Activated naive CD8-positive, alpha-beta T cell (primary cell): ENCODE data around the gene CKLF.

ENCODE experiments used
- H3K27ac Mint-ChIP-seq: one replicate; pipeline ENCODE4 v1.8.0; 2021; ENCODE audit warnings: mixed read lengths
- H3K27me3 Mint-ChIP-seq: one replicate; pipeline ENCODE4 v1.8.0; 2021; ENCODE audit warnings: mixed read lengths
- H3K36me3 Mint-ChIP-seq: one replicate; pipeline ENCODE4 v1.8.0; 2021; ENCODE audit warnings: mixed read lengths
- H3K4me1 Mint-ChIP-seq: one replicate; pipeline ENCODE4 v1.8.0; 2021; ENCODE audit warnings: low read depth, mixed read lengths
- H3K4me3 Mint-ChIP-seq: one replicate; pipeline ENCODE4 v1.8.0; 2021; ENCODE audit warnings: mild to moderate bottlenecking, mixed read lengths
- H3K9me3 Mint-ChIP-seq: one replicate; pipeline ENCODE4 v1.8.0; 2021; ENCODE audit warnings: low read depth, mixed read lengths

Gene CKLF

GRCh38 chr16:66548068-66548467, 4.3 kb upstream of the CKLF start:
- Mint-ChIP-seq H3K4me3 (no peak overlapping the region), H3K27me3 (no peaks in the 10 kb centered on the region), H3K27ac (peak overlapping the region; percentile 85), H3K9me3 (no peaks in the 10 kb centered on the region), H3K4me1 (peaks cover 42% of the 10 kb centered on the region), H3K36me3 (no peaks in the 10 kb centered on the region)

- H3K27me3 Mint-ChIP-seq = no peaks in the 10 kb centered on the region
- H3K4me3 Mint-ChIP-seq = peak overlapping the region; percentile 58
- H3K4me1 Mint-ChIP-seq = peaks cover 50% of the 10 kb centered on the region
- H3K36me3 Mint-ChIP-seq = no peaks in the 10 kb centered on the region
- H3K9me3 Mint-ChIP-seq = no peaks in the 10 kb centered on the region
- peak overlapping the region; percentile 85 for H3K27ac Mint-ChIP-seq
Observed at GRCh38 chr16:66548868-66549267, 3.5 kb upstream of the CKLF start.

GRCh38 chr16:66549284-66550131, 2.9 kb upstream of the CKLF start, which contains the start of gene TK2:
Gene TK2, minus strand, starts transcription at chr16:66550122. Its CDS starts 61 bp downstream, at chr16:66550061.
- Mint-ChIP-seq H3K27ac (peak within 1 kb of the TSS; percentile 85), H3K4me3 (peak within 1 kb of the TSS; percentile 96), H3K36me3 (no peaks in the 10 kb centered on the region), H3K9me3 (no peaks in the 10 kb centered on the region), H3K4me1 (peaks cover 57% of the 10 kb centered on the region), H3K27me3 (no peaks in the 10 kb centered on the region)

GRCh38 chr16:66551348-66551759, 1.0 kb upstream of the CKLF start:
- Mint-ChIP-seq H3K4me1 (peaks cover 74% of the 10 kb centered on the region), H3K27me3 (no peaks in the 10 kb centered on the region), H3K4me3 (peak overlapping the region; percentile 96), H3K9me3 (no peaks in the 10 kb centered on the region), H3K36me3 (no peaks in the 10 kb centered on the region), H3K27ac (peak overlapping the region; percentile 99)

- H3K36me3 Mint-ChIP-seq = no peaks in the 10 kb centered on the region
- H3K4me3 Mint-ChIP-seq = peak overlapping the region; percentile 96
- H3K27me3 Mint-ChIP-seq = no peaks in the 10 kb centered on the region
Observed at GRCh38 chr16:66551788-66552285, 539 bp upstream of the CKLF start.

GRCh38 chr16:66553223-66553622, 847 bp downstream of the CKLF start:
- Mint-ChIP-seq H3K27me3 (no peaks in the 10 kb centered on the region), H3K4me1 (peaks cover 78% of the 10 kb centered on the region), H3K36me3 (no peaks in the 10 kb centered on the region), H3K9me3 (no peaks in the 10 kb centered on the region), H3K4me3 (peak overlapping the region; percentile 96), H3K27ac (peak overlapping the region; percentile 99)

More at GRCh38 chr16:66551788-66552285, 539 bp upstream of the CKLF start:
- no peaks in the 10 kb centered on the region for H3K9me3 Mint-ChIP-seq
- H3K27ac Mint-ChIP-seq = peak overlapping the region; percentile 99
- peaks cover 75% of the 10 kb centered on the region for H3K4me1 Mint-ChIP-seq

GRCh38 chr16:66554021-66554420, 1.6 kb downstream of the CKLF start:
- H3K27ac Mint-ChIP-seq = peak overlapping the region; percentile 99
- no peaks in the 10 kb centered on the region for H3K27me3 Mint-ChIP-seq
- H3K36me3 Mint-ChIP-seq = no peaks in the 10 kb centered on the region
- peaks cover 71% of the 10 kb centered on the region for H3K4me1 Mint-ChIP-seq
- H3K4me3 Mint-ChIP-seq = peak overlapping the region; percentile 96
- no peaks in the 10 kb centered on the region for H3K9me3 Mint-ChIP-seq

GRCh38 chr16:66554495-66554894, 2.1 kb downstream of the CKLF start:
- peaks cover 68% of the 10 kb centered on the region for H3K4me1 Mint-ChIP-seq
- peak overlapping the region; percentile 96 for H3K4me3 Mint-ChIP-seq
- peak overlapping the region; percentile 47 for H3K27ac Mint-ChIP-seq
- no peaks in the 10 kb centered on the region for H3K9me3 Mint-ChIP-seq
- no peaks in the 10 kb centered on the region for H3K36me3 Mint-ChIP-seq
- H3K27me3 Mint-ChIP-seq = no peaks in the 10 kb centered on the region

- H3K36me3 Mint-ChIP-seq = no peaks in the 10 kb centered on the region
- peaks cover 58% of the 10 kb centered on the region for H3K4me1 Mint-ChIP-seq
- H3K4me3 Mint-ChIP-seq = no peak overlapping the region
- H3K9me3 Mint-ChIP-seq = no peaks in the 10 kb centered on the region
- no peaks in the 10 kb centered on the region for H3K27me3 Mint-ChIP-seq
- H3K27ac Mint-ChIP-seq = peak overlapping the region; percentile 47
Observed at GRCh38 chr16:66560107-66560506, 7.7 kb downstream of the CKLF start.

- Mint-ChIP-seq H3K9me3 (no peaks in the 10 kb centered on the region), H3K4me3 (peak overlapping the region; percentile 12), H3K27me3 (no peaks in the 10 kb centered on the region), H3K4me1 (peaks cover 44% of the 10 kb centered on the region), H3K36me3 (no peaks in the 10 kb centered on the region), H3K27ac (peak overlapping the region; percentile 89)
Observed at GRCh38 chr16:66561381-66562080, 9.2 kb downstream of the CKLF start.

- H3K27me3 Mint-ChIP-seq = no peaks in the 10 kb centered on the region
- H3K4me3 Mint-ChIP-seq = no peak overlapping the region
- H3K36me3 Mint-ChIP-seq = peaks cover 4% of the 10 kb centered on the region
- H3K4me1 Mint-ChIP-seq = peaks cover 44% of the 10 kb centered on the region
- peak overlapping the region; percentile 41 for H3K27ac Mint-ChIP-seq
- no peaks in the 10 kb centered on the region for H3K9me3 Mint-ChIP-seq
Observed at GRCh38 chr16:66562409-66562808, 10.0 kb downstream of the CKLF start.

GRCh38 chr16:66562986-66563385, 10.6 kb downstream of the CKLF start:
- Mint-ChIP-seq H3K27ac (peak overlapping the region; percentile 59), H3K4me3 (no peak overlapping the region), H3K36me3 (peaks cover 8% of the 10 kb centered on the region), H3K27me3 (no peaks in the 10 kb centered on the region), H3K4me1 (peaks cover 47% of the 10 kb centered on the region), H3K9me3 (no peaks in the 10 kb centered on the region)

- Mint-ChIP-seq H3K4me1 (peaks cover 44% of the 10 kb centered on the region), H3K4me3 (no peak overlapping the region), H3K27me3 (no peaks in the 10 kb centered on the region), H3K9me3 (no peaks in the 10 kb centered on the region), H3K36me3 (peaks cover 8% of the 10 kb centered on the region), H3K27ac (peak overlapping the region; percentile 59)
Observed at GRCh38 chr16:66563574-66564334, 11.4 kb downstream of the CKLF start.

GRCh38 chr16:66566051-66566901, 13.9 kb downstream of the CKLF start, which contains the start of gene CMTM1:
Gene CMTM1, plus strand, starts transcription at chr16:66566439. Its CDS starts 75 bp downstream, at chr16:66566514.
- Mint-ChIP-seq H3K4me3 (no peak within 1 kb of the TSS), H3K27me3 (no peaks in the 10 kb centered on the region), H3K36me3 (peaks cover 8% of the 10 kb centered on the region), H3K9me3 (no peaks in the 10 kb centered on the region), H3K27ac (peak within 1 kb of the TSS; percentile 70), H3K4me1 (peaks cover 36% of the 10 kb centered on the region)
